CD14-positive monocyte (primary cell): ENCODE measurements around the gene SEMA5B. TPM values are rescaled to one million over a fixed set of nuclear protein-coding genes. Genes with fewer than 3 reads are reported as not detected.

Experiments
- DNase-seq, 3 donors: peaks; one replicate each; pipeline ENCODE4 v3.0.0-alpha.2; 2011 to 2022
- H2AFZ ChIP-seq: 2 replicates; pipeline ENCODE4 v1.6.0; 2012; ENCODE audit warnings: mild to moderate bottlenecking, low read depth, low read length, inconsistent platforms; ENCODE audit not compliant: insufficient read depth, poor library complexity, severe bottlenecking
- H3K27ac ChIP-seq, 2 donors: 1 replicate in 1 of 2; 2 replicates in 1 of 2; pipeline ENCODE4 v1.5.1; 2012 to 2013; ENCODE audit warnings: low read length in 2 of 2, control low read depth in 1 of 2, inconsistent platforms in 1 of 2, low read depth in 1 of 2, mild to moderate bottlenecking in 1 of 2
- H3K27me3 ChIP-seq, 2 donors: one replicate each; pipeline versions ENCODE4 v1.6.0 to v1.6.1; 2011 to 2013; ENCODE audit warnings: low read length in 2 of 2; ENCODE audit not compliant: control insufficient read depth in 2 of 2, insufficient read depth in 2 of 2
- H3K36me3 ChIP-seq, 2 donors: replicated peaks in 1 of 2; 1 replicate in 1 of 2; 2 replicates in 1 of 2; pipeline versions ENCODE4 v1.5.1 to v1.6.1; 2012 to 2013; ENCODE audit warnings: low read length in 2 of 2, control low read depth in 1 of 2, inconsistent platforms in 1 of 2, mild to moderate bottlenecking in 1 of 2; ENCODE audit not compliant: insufficient read depth in 2 of 2, control insufficient read depth in 1 of 2
- H3K4me1 ChIP-seq, 2 donors: 1 replicate in 1 of 2; 2 replicates in 1 of 2; pipeline versions ENCODE4 v1.5.1 to v1.6.1; 2012 to 2013; ENCODE audit warnings: low read length in 2 of 2, control low read depth in 1 of 2, inconsistent platforms in 1 of 2, mild to moderate bottlenecking in 1 of 2, moderate library complexity in 1 of 2; ENCODE audit not compliant: insufficient read depth in 2 of 2, control insufficient read depth in 1 of 2
- H3K4me2 ChIP-seq: replicated peaks from 2 replicates; pipeline ENCODE3; 2012; ENCODE audit warnings: low read length, moderate library complexity, mild to moderate bottlenecking; ENCODE audit not compliant: poor library complexity, severe bottlenecking; ENCODE audit errors: extremely low read depth
- H3K4me3 ChIP-seq, 3 experiments: fragments of 200-600 bp in 1 of 3; sonication (generic) in 1 of 3; replicated peaks in 1 of 3; 1 replicate in 2 of 3; 2 replicates in 1 of 3; pipeline ENCODE4 v1.5.1; 2011 to 2013; ENCODE audit warnings: low read length in 3 of 3, mild to moderate bottlenecking in 3 of 3, control low read depth in 2 of 3, low read depth in 2 of 3, inconsistent platforms in 1 of 3, moderate library complexity in 1 of 3
- H3K79me2 ChIP-seq: 2 replicates; pipeline ENCODE4 v1.6.0; 2012; ENCODE audit warnings: mild to moderate bottlenecking, control low read depth, inconsistent platforms, low read length, moderate library complexity; ENCODE audit not compliant: insufficient read depth
- H3K9ac ChIP-seq: 2 replicates; pipeline ENCODE4 v1.6.0; 2017; ENCODE audit warnings: low read length, mild to moderate bottlenecking; ENCODE audit not compliant: insufficient read depth, poor library complexity, severe bottlenecking
- H3K9me3 ChIP-seq, 2 donors: replicated peaks in 1 of 2; 1 replicate in 1 of 2; 2 replicates in 1 of 2; pipeline versions ENCODE4 v1.5.1 to v1.6.1; 2012 to 2013; ENCODE audit warnings: low read length in 2 of 2, control low read depth in 1 of 2; ENCODE audit not compliant: control insufficient read depth in 1 of 2, insufficient read depth in 1 of 2
- H4K20me1 ChIP-seq: 2 replicates; pipeline ENCODE4 v1.6.0; 2012; ENCODE audit warnings: mild to moderate bottlenecking, low read length, control low read depth, moderate library complexity; ENCODE audit not compliant: insufficient read depth
- H3K27ac Mint-ChIP-seq, 7 donors: one replicate each; pipeline ENCODE4 v1.8.0; 2020; ENCODE audit warnings: mild to moderate bottlenecking in 7 of 7, mixed read lengths in 7 of 7, moderate library complexity in 6 of 7, inconsistent platforms in 2 of 7
- H3K27me3 Mint-ChIP-seq, 3 donors: one replicate each; pipeline ENCODE4 v1.8.0; 2021 to 2022; ENCODE audit warnings: low read depth in 3 of 3, mild to moderate bottlenecking in 3 of 3, mixed read lengths in 3 of 3, moderate library complexity in 3 of 3, inconsistent platforms in 1 of 3
- H3K36me3 Mint-ChIP-seq, 2 donors: one replicate each; pipeline ENCODE4 v1.8.0; 2020; ENCODE audit warnings: mixed read lengths in 2 of 2, inconsistent platforms in 1 of 2, mild to moderate bottlenecking in 1 of 2
- H3K4me1 Mint-ChIP-seq: one replicate; pipeline ENCODE4 v1.8.0; 2020; ENCODE audit warnings: mild to moderate bottlenecking, mixed read lengths
- H3K4me3 Mint-ChIP-seq, 2 donors: one replicate each; pipeline ENCODE4 v1.8.0; 2020; ENCODE audit warnings: mild to moderate bottlenecking in 2 of 2, mixed read lengths in 2 of 2, moderate library complexity in 1 of 2
- H3K9me3 Mint-ChIP-seq, 7 donors: one replicate each; pipeline ENCODE4 v1.8.0; 2020 to 2022; ENCODE audit warnings: mixed read lengths in 7 of 7, mild to moderate bottlenecking in 6 of 7, moderate library complexity in 6 of 7, inconsistent platforms in 2 of 7
- CTCF ChIP-seq: fragments of 200-600 bp; IDR thresholded peaks from one replicate; pipeline ENCODE4 v1.8.0; 2022; ENCODE audit warnings: antibody characterized with exemption, mild to moderate bottlenecking
- WGBS: methylation state at CpG from one replicate; pipeline ENCODE4 v1.1.5; 2013; ENCODE audit warnings: missing lambda C conversion rate; ENCODE audit not compliant: insufficient coverage; 5-methylcytosine and 5-hydroxymethylcytosine counted together
- intact Hi-C, 2 donors: fragments of 100-400 bp; cut with micrococcal nuclease; formaldehyde crosslinking; loops; one replicate each; pipeline versions ENCODE4 v1.15.0 to v1.15.1; 2023
- polyA plus RNA-seq, 3 donors: library from polyadenylated mRNA; depleted of rRNA in 1 of 3; unstranded in 2 of 3; stranded (reverse) in 1 of 3; fragments of 300-500 nt in 2 of 3; fragments of >200 nt in 1 of 3; fragmentation: Illumina TruSeq in 2 of 3; gene quantifications; 1 replicate in 2 of 3; 2 replicates in 1 of 3; pipeline ENCODE4 v1.2.3, GENCODE V29; 2012 to 2021

SEMA5B gene
- polyA plus RNA-seq, 3 donors = not detected

- Histone ChIP-seq H3K4me3 (no peak overlapping the region), H3K4me1 (peaks cover 22 to 28% of the 10 kb centered on the region in 2 donors), H3K4me2 (no peak overlapping the region), H3K9ac (no peak overlapping the region), H2AFZ (no peak overlapping the region), H3K36me3 (no peaks in the 10 kb centered on the region), H3K9me3 (no peaks in the 10 kb centered on the region), H3K27ac (no peak overlapping the region), H3K79me2 (no peaks in the 10 kb centered on the region), H3K27me3 (no peaks in the 10 kb centered on the region), H4K20me1 (no peaks in the 10 kb centered on the region)
- no peak for TF ChIP-seq CTCF
- peaks cover 1 to 7% (median 5%) of the 10 kb centered on the region in 3 donors for H3K27me3 Mint-ChIP-seq
- H3K36me3 Mint-ChIP-seq = no peaks in the 10 kb centered on the region
- 97% methylated on average over 3 of the region's 5 CpGs for WGBS
- H3K27ac Mint-ChIP-seq = peak overlapping the region in 3 of 7 donors; percentile 62 to 80 (median 69)
- H3K4me3 Mint-ChIP-seq = no peak overlapping the region
- intact Hi-C loops = no loop called here
- no peak for DNase-seq
- H3K4me1 Mint-ChIP-seq = peaks cover 34% of the 10 kb centered on the region
- H3K9me3 Mint-ChIP-seq = peaks cover 0 to 3% (median 0%) of the 10 kb centered on the region in 7 donors
Measured at GRCh38 chr3:122940628-122941086, 86.9 kb downstream of the SEMA5B start.

GRCh38 chr3:122938783-122939425 is 88.7 kb downstream of the SEMA5B start:
- Mint-ChIP-seq H3K36me3 (no peaks in the 10 kb centered on the region), H3K27me3 (peaks cover 0 to 7% (median 1%) of the 10 kb centered on the region in 3 donors), H3K4me1 (peaks cover 34% of the 10 kb centered on the region), H3K9me3 (peaks cover 0 to 3% (median 0%) of the 10 kb centered on the region in 7 donors), H3K27ac (peak overlapping the region; percentile 79 to 92 (median 84)), H3K4me3 (peak overlapping the region; percentile 42 to 81)
- H3K36me3 ChIP-seq = no peaks in the 10 kb centered on the region
- no peak for TF ChIP-seq CTCF
- H3K9me3 ChIP-seq = no peaks in the 10 kb centered on the region
- H2AFZ ChIP-seq = peak overlapping the region; percentile 15
- intact Hi-C loops = no loop called here
- peak overlapping the region; percentile 4 for H3K4me2 ChIP-seq
- WGBS = 59% methylated on average over 6 of the region's 9 CpGs
- H3K79me2 ChIP-seq = no peaks in the 10 kb centered on the region
- no peaks in the 10 kb centered on the region for H4K20me1 ChIP-seq
- peaks cover 22 to 28% of the 10 kb centered on the region in 2 donors for H3K4me1 ChIP-seq
- no peak overlapping the region for H3K9ac ChIP-seq
- no peaks in the 10 kb centered on the region for H3K27me3 ChIP-seq
- DNase-seq = peak; percentile 84 to 89 (median 86)
- H3K27ac ChIP-seq = peak overlapping the region in 1 of 2 donors; percentile 67
- no peak overlapping the region for H3K4me3 ChIP-seq
